ENCODE data around the gene LMTK3.

DNA sequence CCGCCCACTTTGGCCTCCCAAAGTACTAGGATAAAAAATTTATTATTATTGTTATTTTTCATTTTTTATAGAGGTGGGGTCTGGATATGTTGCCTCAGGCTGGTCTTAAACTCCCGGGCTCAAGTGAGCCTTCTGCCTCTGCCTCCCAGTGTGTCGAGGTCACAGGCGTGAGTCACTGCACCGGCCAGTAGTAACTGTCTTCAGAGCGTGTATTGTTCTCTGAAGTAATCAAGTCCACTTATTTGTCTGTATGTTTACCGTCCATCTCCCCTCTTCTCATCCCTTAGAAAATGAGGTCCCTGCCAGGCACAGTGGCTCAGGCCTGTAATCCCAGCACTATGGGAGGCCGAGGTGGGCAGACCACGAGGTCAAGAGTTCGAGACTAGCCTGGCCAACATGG is 22.1 kb upstream of the LMTK3 start:
- no peak for TF ChIP-seq POLR2AphosphoS5 (IDR thresholded peaks at IDR 0.05)
- no peak for TF ChIP-seq CTCF (IDR thresholded peaks at IDR 0.05)
- no peak for TF ChIP-seq EP300 (IDR thresholded peaks at IDR 0.05)
- TF ChIP-seq POLR2A (IDR thresholded peaks at IDR 0.05; ENCODE audit: low read depth): no peak
